ENCODE results near the gene LAMA5.

GRCh38 chr20:62411479-62412193, 44.5 kb upstream of the LAMA5 start:
- no peak for TF ChIP-seq EZH2 (IDR thresholded peaks at IDR 0.05; ENCODE audit: borderline replicate concordance, low read length)
- TF ChIP-seq CTCF (conservative IDR thresholded peaks at IDR 0.05 in 1 of 2, IDR thresholded peaks at IDR 0.05 in 1 of 2; ENCODE audit: extremely low read depth in 1 of 2, insufficient read depth in 1 of 2, low read depth in 1 of 2, low read length in 2 of 2): no peak

All from mammary epithelial cell (primary cell).